Coronary artery (tissue), 2 donors: ENCODE data around the gene PRKG1.

Experiments used
- DNase-seq: peaks from one replicate; pipeline ENCODE4 v3.0.0-alpha.2; 2017; ENCODE audit warnings: low spot score
- H3K27ac ChIP-seq, 2 donors: fragments of 200-600 bp; sonication (generic); one replicate each; pipeline ENCODE4 v1.5.1; 2016 to 2019
- H3K4me3 ChIP-seq: fragments of 200-600 bp; sonication (generic); 2 replicates; pipeline ENCODE4 v1.5.1; 2016; ENCODE audit warnings: mild to moderate bottlenecking, moderate library complexity
- TF ChIP-seq, protein P1 (sequence below): fragments of 200-600 bp; sonication (generic); IDR thresholded peaks from one replicate; pipeline ENCODE4 v1.5.1; 2019; ENCODE audit warnings: antibody characterized with exemption

The PRKG1 gene

GRCh38 chr10:51109801-51110533 is 35.7 kb downstream of the PRKG1 start:
- Histone ChIP-seq H3K4me3 (no peak overlapping the region), H3K27ac (no peak overlapping the region)
- no peak for DNase-seq
- TF ChIP-seq, protein P1, sequence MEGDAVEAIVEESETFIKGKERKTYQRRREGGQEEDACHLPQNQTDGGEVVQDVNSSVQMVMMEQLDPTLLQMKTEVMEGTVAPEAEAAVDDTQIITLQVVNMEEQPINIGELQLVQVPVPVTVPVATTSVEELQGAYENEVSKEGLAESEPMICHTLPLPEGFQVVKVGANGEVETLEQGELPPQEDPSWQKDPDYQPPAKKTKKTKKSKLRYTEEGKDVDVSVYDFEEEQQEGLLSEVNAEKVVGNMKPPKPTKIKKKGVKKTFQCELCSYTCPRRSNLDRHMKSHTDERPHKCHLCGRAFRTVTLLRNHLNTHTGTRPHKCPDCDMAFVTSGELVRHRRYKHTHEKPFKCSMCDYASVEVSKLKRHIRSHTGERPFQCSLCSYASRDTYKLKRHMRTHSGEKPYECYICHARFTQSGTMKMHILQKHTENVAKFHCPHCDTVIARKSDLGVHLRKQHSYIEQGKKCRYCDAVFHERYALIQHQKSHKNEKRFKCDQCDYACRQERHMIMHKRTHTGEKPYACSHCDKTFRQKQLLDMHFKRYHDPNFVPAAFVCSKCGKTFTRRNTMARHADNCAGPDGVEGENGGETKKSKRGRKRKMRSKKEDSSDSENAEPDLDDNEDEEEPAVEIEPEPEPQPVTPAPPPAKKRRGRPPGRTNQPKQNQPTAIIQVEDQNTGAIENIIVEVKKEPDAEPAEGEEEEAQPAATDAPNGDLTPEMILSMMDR, result no peak

DNA sequence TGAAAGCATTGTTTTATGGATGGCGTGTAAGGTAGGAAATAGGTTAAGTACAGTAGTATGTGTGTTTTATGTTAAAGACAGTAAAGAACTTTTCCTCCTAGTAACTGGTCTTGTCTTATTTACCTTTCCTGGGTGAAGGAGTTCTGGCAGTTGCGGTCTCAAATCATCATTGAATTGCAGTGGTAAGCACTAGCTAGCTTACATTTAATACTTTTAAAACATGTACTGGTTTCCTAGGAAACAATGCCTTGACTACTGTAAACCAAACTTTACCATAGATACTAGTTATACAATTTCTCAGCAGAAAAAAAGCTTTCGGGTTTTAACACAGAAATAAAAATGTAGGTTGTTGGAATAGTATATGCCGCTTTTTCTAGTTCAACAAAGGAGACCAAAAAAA is 37.7 kb downstream of the PRKG1 start:
- no peak overlapping the region for H3K4me3 ChIP-seq
- DNase-seq, result no peak
- no peak overlapping the region for H3K27ac ChIP-seq
- TF ChIP-seq, protein P1, result no peak

DNA sequence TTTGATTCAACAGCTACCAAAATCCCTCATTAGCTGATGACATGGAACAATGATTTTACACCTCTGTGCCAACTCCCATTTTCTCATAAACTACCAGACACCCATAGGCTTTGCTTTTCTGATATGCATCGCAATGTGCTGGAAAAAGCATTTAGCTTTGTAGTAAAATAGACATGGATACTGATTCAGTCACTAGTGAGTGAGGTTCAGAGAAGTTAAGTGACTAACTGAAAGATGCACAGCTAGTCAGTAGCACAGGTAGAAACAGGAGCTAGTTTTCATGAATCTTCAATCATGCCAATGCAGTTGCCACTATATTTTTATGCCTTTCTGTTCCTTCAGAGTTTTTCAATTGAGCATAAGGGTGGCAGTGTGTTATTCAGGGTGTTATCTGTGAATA is 38.7 kb downstream of the PRKG1 start:
- no peak for DNase-seq
- Histone ChIP-seq H3K4me3 (no peak overlapping the region), H3K27ac (no peak overlapping the region)
- TF ChIP-seq, protein P1, result no peak

DNA sequence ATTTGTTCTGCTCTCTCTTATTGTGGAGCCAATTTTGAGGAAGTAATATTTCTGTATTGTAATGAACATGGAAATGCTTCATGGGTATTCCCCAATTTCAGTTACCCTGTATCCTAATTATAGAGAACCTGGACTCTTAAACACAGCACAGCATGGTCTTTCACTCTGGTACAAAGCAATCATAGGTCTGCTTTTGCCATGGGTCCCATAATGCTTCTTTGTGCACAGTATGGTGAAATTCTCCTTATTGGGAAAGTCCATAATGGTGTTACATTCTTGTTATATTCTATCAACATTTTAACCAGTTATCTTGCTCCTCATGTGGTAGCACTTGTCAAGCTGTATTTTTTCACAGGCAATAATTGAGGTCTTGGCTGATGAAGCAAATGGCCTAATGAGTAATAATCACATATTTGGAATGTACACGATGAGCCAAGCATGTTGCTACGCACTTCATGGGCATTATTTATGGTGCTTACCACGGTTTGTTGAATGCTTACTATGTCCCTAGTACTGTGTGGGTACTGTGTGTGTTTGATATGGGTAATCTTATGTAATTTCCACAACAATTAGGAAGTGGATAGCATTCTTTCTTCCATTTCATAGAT is 42.9 kb downstream of the PRKG1 start:
- DNase-seq, result no peak
- Histone ChIP-seq H3K4me3 (no peak overlapping the region), H3K27ac (peak overlapping the region in 1 of 2 donors; percentile 33)
- TF ChIP-seq, protein P1, result no peak

- peak overlapping the region; percentile 18 to 33 for H3K27ac ChIP-seq
- DNase-seq, result no peak
- TF ChIP-seq, protein P1, result no peak
- H3K4me3 ChIP-seq, result no peak overlapping the region
Observed at GRCh38 chr10:51117794-51118193, 43.5 kb downstream of the PRKG1 start.

DNA sequence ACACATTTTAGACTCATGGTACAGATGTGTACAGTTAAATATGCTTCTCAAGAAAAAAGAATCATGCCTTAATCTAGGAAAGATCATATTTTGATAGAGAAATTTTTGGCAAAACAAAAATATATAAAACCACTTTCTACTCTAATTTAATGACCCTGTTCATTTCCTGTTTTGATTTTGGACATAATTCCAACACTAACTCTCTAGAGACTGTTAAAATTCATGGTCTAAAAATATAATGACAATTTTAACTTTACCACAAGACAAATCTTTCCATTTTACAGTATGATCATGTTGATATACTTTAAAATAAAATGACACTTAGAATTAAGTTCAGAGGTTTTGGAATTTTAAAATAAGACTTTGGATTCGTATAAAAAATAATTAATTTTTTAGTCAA is 45.2 kb downstream of the PRKG1 start:
- H3K27ac ChIP-seq, result no peak overlapping the region

More for the DNA sequence above, 45.2 kb downstream of the PRKG1 start:
- no peak for DNase-seq
- TF ChIP-seq, protein P1, result no peak
- H3K4me3 ChIP-seq, result no peak overlapping the region
